ENCODE results near the gene HARS1.
"Not testable (repeated sequence)": the region's sequence is repeated elsewhere in the genome, so short reads cannot be mapped to it uniquely, and the experiment has no call there.

Gene HARS1

DNA sequence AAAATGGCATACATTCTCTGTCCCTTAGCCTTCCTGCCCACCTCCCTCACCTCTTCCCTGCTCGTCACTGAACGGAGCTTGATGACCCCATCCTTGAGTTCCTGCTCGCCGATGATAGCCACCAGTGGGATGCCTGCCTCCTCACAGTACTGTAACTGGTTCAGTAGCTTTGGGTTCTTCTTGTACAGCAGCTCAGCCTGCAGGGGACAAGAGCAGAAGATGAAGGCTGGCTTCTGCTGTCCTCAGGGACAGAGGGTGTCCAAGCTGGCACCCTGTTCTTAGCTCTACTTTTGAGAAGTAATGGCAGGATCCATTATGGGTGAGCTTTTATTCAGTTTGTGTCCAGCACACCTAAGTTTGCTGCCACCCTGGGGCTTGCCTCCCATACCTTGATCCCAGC is 16.5 kb downstream of the HARS1 start:
- no peak for FAIRE-seq

- FAIRE-seq, result no peak
Observed at GRCh38 chr5:140674211-140674610, 17.0 kb downstream of the HARS1 start.

DNA sequence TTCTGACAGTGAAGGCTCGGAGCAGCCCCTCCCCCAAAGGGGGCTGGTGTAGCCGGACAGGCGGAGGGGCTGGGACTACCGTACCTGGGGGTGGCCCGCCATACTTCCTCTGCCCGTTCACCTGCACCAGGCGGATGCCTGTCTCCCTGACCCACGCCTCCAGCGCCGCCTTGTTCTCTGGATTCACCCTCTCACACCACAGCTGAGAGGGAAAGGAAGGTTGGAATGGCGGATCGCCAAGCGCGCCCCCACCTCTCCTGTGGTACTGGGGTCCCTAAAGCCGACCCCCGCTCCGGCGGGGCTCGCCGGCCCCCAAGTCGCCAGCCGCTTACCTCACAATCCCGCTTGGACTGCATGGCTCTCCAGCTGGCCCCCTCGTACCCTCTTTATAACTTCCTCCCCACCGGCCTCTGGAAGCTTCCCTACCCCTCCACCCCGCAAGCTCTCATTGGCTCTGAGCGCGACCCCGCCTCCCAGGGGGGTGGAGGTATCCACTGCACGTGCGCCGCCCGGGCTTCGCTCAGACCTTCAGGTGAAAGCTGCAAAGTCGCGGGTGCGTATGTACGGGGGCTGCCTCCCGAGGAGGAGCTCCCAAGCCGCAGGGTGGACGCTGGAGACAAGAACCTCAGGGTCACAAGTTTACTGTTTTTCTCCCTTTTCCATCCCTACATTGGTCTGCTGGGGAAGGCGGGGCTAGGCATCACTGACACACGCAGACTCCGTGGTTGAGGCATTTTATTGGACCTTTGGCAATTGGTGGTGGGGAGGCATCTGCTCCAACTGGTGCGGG is 17.8 kb downstream of the HARS1 start, which contains the start of gene DND1:
TSS of gene DND1 (minus strand) at position 390 of the 790 bp plus-strand sequence. CDS start at position 356, 34 bp downstream.
- no peak for FAIRE-seq

GRCh38 chr5:140672455-140673186 is 18.5 kb downstream of the HARS1 start:
- FAIRE-seq, result no peak

- no peak for FAIRE-seq
Observed at GRCh38 chr5:140671472-140672125, 19.6 kb downstream of the HARS1 start.

DNA sequence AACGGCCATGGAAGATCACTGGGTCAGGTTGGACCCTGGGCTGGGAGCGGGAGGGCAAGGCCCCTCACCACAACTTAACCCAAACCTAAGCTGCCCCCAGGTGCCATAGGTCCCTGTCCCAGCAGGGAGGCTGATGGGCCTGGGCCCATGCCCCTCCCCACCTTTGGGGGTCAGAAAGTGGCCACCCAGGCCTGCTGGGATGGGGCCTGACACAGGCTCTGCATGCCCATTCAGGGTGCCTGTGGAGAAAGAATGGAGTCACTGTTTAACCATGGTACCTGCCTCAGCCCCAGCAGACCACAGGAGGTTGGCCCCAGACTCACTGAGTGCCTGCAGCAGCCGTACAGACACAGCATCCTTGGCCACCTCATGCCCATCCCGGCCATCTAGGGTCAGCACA is 20.1 kb downstream of the HARS1 start:
- FAIRE-seq, result not testable (repeated sequence)

GRCh38 chr5:140664359-140665119 is 26.6 kb downstream of the HARS1 start, which contains the start of gene WDR55:
WDR55 (plus strand) TSS chr5:140664904; CDS start chr5:140664913, 9 bp downstream.
- FAIRE-seq, result peak; percentile 80

DNA sequence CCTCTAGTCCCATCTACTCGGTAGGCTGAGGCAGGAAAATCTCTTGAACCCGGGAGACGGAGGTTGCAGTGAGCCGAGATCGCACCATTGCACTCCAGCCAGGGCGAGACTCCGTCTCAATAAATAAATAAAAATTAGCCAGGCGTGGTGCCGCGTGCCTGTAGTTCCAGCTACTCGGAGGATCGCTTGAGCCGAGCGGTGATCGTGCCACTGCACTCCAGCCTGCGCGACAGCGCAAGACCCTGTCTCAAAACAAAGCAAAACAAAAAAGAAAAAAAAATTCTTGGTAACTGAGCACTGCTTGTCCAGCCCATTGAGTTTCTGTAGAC is 27.2 kb downstream of the HARS1 start:
- no peak for FAIRE-seq

GRCh38 chr5:140660371-140660770 is 30.8 kb downstream of the HARS1 start:
- not testable (repeated sequence) for FAIRE-seq

GRCh38 chr5:140658870-140659269 is 32.3 kb downstream of the HARS1 start:
- no peak for FAIRE-seq

DNA sequence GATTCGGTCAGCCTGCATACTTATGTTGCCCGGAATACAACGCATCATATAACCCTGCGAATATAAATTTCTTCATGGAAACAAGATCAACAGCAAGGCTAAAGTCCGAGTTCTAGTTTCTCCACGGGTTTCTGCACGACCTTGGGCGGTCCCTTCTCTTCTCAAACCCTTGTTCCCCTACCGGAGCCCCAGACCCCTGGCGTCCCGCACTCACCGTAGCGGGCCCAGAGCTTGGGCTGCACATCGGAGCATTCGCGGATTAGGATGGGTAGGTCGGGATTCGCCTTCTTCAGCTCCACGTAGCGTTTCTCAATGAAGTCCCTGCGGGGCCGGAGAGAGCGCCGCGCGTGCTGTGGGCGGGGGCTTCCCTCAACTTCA is 44.1 kb downstream of the HARS1 start:
- FAIRE-seq, result no peak

- no peak for FAIRE-seq
Observed at GRCh38 chr5:140642718-140643117, 48.5 kb downstream of the HARS1 start.

GRCh38 chr5:140641716-140642115 is 49.5 kb downstream of the HARS1 start:
- FAIRE-seq, result no peak

- no peak for FAIRE-seq
Observed at GRCh38 chr5:140639148-140639981, 51.8 kb downstream of the HARS1 start, which contains the start of gene TMCO6. TMCO6 (plus strand) TSS chr5:140639451; CDS start chr5:140639528, 77 bp downstream.

DNA sequence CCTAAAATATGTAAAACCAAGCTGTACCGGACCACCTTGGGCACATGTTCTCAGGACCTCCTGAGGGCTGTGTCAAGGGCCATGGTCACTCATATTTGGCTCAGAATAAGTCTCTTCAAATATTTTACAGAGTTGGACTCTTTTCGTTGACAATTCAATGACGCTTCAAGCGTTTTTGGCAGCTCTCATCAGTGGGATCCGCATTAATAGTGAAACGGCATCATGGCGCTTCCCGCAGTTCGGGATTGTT is 52.3 kb downstream of the HARS1 start:
- not testable (repeated sequence) for FAIRE-seq

DNA sequence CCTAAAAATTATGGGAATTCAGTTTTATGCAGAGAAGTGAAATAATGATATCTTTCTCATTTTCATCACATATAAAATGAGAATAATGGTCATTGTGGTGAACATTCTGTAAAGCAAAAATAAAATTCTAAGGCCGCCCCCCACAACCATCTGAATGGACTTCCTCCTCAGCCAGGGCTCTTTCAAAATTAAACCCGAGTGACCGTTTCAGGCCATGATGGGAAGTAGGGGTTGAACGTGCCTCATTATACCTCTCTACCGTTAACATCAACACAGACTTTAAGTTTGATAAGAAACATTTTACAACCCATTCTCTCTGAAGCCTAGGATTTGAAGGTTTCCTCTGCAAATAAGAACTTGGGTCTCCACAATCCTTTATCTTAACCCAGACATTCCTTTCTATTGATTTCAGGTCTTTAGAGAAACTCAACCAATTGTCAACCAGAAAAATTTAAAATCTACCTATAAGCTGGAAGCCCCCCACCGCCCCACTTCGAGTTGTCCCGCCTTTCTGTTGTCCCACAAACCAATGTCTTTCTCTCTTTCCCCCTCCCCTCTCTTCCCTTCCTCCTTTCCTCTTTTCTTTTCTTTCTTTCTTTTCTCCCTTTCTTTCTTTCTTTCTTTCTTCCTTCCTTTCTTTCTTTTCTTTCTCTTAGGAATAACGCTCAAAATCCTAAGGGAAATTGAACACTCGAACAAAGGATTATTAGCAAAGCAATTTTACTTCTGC is 53.6 kb downstream of the HARS1 start:
- no peak for FAIRE-seq

GRCh38 chr5:140635291-140636257 is 55.6 kb downstream of the HARS1 start:
- no peak for FAIRE-seq

DNA sequence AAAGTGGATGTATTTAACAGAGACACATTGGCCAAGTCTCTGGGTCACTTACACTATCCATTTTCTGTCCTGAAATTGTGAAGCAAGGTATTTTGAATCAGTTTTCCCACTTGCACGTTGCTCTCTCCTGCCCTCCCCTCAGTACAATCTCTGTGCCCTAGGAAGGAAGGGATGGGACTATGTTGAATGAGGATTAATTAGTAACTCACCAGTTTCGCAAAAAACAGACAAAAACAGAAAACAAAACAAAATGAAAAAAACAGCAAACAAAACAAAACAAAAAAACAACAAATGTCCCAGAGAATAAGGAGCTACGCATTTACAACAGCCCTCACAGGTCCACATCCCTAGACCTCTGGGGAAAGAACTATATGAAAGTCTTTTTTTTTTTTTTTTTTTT is 57.1 kb downstream of the HARS1 start:
- no peak for FAIRE-seq

- no peak for FAIRE-seq
Observed at GRCh38 chr5:140633501-140633900, 57.7 kb downstream of the HARS1 start.

- FAIRE-seq, result no peak
Observed at GRCh38 chr5:140633021-140633471, 58.1 kb downstream of the HARS1 start, which contains the start of gene CD14. CD14 (minus strand) TSS chr5:140633175; CDS start chr5:140633071, 104 bp downstream.

All from endometrium (tissue), 2 donors.